ENCODE results near the gene MPIG6B.

- peak; percentile 96 for TF ChIP-seq CTCF (conservative IDR thresholded peaks at IDR 0.05)
- no peak for TF ChIP-seq ZFX (IDR thresholded peaks at IDR 0.05)
Observed at GRCh38 chr6:31769684-31770371, 46.7 kb downstream of the MPIG6B start.

Data from C4-2B (cell line).